NCI-H128 (cell line): ENCODE measurements around the gene CYP3A5.

ENCODE experiments used
- DNase-seq: peaks from one replicate; lab custom pipeline; 2025; ENCODE audit not compliant: unreplicated experiment; lab: John Stamatoyannopoulos, UW

The CYP3A5 gene

GRCh38 chr7:99616359-99617191 lies 63.2 kb downstream of the CYP3A5 start, which contains the start of gene ZSCAN25:
Gene ZSCAN25, plus strand, starts transcription at chr7:99616946. Its CDS starts 2,661 bp downstream, at chr7:99619607.
- DNase-seq = peak; percentile 89

DNA sequence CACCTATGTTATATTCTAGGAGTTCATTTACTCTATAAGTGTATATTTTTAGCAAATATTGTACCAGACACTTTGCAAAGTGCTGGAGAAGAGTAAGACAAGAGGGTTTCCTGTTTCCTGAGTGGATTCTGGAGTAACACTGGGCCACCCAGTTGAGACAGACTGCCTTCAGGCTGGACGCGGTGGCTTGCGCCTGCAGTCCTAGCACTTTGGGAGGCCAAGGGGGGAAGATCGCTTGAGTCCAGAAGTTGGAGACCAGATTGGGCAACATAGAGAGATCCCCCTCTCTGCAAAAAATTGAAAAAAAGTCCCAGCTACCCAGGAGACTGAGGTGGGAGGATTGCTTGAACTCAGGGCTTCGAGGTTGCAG lies 63.8 kb downstream of the CYP3A5 start:
- no peak for DNase-seq

GRCh38 chr7:99614495-99614894 lies 65.3 kb downstream of the CYP3A5 start:
- DNase-seq = no peak

DNA sequence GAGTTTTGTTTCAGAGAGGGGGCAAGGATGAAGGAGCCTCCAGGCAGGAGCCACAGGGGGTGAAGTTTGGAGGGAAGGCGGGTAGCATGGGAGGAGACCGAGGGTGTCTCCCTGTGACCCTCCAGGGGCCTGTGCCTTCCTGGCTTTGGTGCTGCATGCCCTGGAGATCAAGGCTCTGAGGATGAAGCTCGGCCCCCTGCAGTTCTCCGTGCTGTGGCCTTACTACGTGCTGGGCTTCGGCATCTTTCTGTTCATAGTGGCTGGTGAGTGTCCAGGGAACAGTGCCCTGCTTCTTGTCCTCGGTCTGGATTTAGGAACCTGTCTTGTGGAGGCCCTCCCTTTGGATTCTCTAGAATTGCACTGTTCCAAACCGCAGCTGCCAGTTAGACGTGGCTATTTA lies 72.2 kb downstream of the CYP3A5 start:
- no peak for DNase-seq

- DNase-seq = no peak
Observed at GRCh38 chr7:99606531-99606930, 73.3 kb downstream of the CYP3A5 start.

DNA sequence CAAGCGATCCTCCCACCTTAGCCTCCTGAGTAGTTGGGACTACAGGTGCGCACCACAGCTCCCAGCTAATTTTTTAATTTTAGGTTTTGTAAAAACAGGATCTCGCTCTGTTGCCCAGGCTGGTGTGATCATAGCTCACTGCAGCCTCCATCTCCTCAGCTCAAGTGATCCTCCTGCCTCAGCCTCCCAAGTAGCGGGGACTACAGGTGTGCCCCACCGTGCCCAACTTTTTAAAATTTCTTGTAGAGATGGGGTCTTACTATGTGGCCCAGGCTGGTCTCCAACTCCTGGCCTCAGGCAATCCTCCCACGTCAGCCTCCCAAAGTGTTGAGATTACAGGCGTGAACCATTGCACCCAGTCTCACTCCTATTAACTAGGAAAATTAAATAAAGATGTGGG lies 74.3 kb downstream of the CYP3A5 start:
- no peak for DNase-seq

- no peak for DNase-seq
Observed at GRCh38 chr7:99601656-99602310, 78.0 kb downstream of the CYP3A5 start.

GRCh38 chr7:99599836-99600235 lies 80.0 kb downstream of the CYP3A5 start:
- DNase-seq = no peak
